WI38 (cell line): ENCODE results near the gene SYNGR3.
"Not testable (repeated sequence)": the region's sequence is repeated elsewhere in the genome, so short reads cannot be mapped to it uniquely, and the experiment has no call there.

Source experiments
- H3K4me3 ChIP-seq: 2 replicates; pipeline ENCODE4 v1.5.1; 2011; ENCODE audit warnings: low read depth, mild to moderate bottlenecking, control low read depth, low read length
- TF ChIP-seq, protein P1 (sequence below): IDR thresholded peaks from 2 replicates; pipeline ENCODE4 v1.5.1; 2012; ENCODE audit warnings: low read depth, mild to moderate bottlenecking, control low read depth, low read length

Gene SYNGR3

DNA sequence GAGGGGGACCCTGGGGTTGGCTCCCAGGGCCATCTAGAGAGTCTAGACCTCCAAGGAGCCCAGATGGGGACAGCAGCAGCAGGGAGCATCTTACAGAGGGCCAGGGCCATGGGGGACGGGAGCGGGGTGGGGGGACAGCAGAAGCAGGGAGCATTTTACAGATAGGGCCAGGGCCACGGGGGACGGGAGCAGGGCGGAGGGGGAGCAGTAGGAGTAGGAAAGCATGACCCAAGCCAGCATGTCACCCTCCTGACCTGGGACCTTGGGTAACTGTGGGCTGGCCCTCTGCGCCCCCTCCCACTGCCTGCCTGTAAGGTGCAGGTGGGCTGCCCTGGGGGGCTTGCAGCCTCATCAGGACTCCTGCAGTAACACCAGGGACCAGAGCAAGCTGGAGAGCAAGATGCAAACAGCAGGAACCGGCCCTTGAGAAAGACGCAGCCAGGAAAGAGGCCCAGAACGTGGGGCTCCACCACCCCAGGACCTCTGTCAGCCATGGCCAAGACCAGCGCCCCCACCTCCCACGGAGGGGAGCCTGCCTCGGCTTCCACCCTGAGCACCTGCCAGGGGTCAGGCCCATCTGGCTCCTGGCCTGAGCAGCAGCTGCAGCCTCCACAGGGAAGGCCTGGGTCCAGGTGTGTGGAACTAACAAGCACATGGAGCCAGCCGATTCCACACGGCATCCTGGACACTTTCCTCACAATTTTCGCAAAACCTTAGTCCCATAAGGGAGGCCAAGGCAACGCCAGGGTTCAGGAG, 17.5 kb downstream of the SYNGR3 start:
- peak overlapping the region; percentile 84 for H3K4me3 ChIP-seq
- TF ChIP-seq, protein P1, sequence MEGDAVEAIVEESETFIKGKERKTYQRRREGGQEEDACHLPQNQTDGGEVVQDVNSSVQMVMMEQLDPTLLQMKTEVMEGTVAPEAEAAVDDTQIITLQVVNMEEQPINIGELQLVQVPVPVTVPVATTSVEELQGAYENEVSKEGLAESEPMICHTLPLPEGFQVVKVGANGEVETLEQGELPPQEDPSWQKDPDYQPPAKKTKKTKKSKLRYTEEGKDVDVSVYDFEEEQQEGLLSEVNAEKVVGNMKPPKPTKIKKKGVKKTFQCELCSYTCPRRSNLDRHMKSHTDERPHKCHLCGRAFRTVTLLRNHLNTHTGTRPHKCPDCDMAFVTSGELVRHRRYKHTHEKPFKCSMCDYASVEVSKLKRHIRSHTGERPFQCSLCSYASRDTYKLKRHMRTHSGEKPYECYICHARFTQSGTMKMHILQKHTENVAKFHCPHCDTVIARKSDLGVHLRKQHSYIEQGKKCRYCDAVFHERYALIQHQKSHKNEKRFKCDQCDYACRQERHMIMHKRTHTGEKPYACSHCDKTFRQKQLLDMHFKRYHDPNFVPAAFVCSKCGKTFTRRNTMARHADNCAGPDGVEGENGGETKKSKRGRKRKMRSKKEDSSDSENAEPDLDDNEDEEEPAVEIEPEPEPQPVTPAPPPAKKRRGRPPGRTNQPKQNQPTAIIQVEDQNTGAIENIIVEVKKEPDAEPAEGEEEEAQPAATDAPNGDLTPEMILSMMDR, result no peak

DNA sequence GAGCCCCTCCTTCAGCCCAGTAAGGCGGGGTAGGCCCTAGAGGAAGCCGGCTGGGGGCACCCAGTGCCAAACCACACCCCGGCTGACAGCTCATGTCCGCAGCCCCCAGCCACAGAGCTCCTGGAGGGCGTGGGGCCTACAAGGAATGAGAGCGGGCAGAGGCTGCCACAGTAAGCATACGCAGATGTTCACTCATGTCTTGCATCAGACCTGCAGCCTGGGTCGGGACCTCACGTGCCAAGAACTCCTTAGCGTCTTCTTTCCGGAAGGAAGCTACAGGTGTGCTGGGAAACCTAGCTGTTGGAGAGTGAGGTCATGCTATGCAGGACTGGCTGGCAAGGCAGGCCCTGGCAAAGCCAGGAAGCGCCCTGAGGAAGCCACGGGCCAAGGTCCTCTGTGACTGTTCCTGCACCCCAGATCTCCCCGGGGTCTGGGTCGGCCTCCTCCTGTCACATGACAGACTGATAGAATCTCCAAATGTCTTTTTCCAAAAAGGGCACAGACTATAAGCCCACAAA, 18.3 kb downstream of the SYNGR3 start:
- TF ChIP-seq, protein P1, result no peak
- H3K4me3 ChIP-seq, result peak overlapping the region; percentile 84

DNA sequence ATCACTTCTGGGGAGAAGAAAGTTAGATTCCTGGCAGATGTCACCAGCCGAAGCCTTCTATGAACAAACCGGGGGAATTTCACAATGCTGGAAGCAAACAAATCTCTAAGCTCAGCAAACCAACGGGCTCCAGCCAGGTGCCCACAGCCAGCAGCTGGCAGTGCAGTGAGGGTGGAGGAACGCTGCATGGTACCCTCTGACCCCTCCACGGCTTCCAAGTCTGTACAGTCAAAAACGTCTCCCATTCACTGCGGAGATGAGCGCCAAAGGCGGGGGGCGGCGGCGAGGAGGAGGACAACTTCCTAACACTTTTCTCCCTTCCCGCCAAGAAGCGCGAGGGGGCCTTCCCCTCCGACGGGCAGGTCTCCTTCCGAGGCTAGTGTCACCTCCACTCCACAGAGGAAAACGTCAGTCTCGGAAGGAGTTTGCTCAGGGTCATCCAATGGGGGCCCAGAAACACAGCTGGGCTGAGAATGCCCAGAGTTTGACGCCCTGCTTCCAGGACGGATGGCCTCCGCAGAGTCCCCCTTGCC, 18.9 kb downstream of the SYNGR3 start:
- H3K4me3 ChIP-seq, result peak overlapping the region; percentile 84
- TF ChIP-seq, protein P1, result no peak

DNA sequence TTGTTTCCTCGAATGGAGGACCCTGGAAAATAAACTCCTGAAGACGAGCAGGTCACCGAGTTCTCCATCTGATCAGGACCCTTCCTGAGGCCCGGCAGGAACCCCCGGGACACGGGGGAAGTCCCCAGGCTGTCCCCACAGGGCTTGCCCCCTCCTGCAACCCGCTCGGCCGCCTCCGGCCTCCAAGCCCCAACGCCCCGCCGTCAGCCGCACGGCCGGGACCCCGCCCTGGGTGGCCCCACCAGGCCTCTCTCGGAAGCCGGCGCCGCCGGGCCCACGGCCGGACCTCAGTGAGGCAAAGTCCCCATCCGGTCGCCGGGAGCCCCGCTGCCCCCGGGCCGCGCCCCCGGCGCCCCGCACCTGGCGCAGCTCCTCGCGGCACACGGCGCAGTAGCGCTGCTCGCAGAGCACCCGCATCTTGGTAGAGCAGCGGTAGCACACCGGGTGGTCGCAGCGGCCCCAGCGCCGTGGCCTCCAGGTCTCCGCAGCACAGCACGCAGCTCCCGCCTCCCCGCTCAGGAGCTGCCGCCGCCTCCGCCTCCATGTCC, 19.5 kb downstream of the SYNGR3 start:
- TF ChIP-seq, protein P1, result no peak
- H3K4me3 ChIP-seq, result peak overlapping the region; percentile 84

DNA sequence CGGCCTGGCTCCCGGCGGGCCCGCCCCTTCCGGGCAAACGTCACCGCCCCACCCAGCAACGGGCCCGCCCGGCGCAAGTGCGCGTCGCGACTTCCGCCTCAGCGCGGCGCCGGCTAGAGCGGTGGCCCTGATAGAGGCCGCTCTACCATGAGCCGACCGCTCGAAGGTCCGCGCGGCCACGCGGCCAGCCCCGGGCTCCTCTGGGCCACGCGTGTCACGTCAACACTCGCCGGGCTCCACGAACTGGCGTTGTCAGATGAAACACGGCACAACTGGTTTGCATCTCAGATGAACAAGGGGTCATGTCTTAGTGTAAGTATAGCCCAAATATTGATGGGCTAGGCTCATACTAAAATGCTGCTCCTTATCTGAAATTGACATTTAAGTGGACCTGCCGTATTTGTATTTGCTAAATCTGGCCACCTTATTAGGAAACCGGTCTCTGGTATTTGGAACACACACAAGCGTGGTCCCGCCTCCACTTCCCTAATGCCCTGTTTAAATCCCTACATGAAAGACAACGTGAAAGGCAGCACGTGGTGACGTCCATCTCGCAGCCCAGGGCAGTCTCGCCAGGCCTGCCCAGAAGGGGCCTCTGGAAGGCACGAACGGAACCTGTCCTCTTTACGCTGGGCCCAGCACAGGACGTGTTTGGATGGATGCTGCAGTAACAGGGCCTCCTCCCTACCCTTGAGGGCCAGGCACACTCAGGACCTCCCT, 20.2 kb downstream of the SYNGR3 start, which contains the start of gene ZNF598:
TSS of gene ZNF598 (minus strand) at position 31 of the 720 bp plus-strand sequence.
- peak within 1 kb of the TSS; percentile 84 for H3K4me3 ChIP-seq
- TF ChIP-seq, protein P1, result no peak

DNA sequence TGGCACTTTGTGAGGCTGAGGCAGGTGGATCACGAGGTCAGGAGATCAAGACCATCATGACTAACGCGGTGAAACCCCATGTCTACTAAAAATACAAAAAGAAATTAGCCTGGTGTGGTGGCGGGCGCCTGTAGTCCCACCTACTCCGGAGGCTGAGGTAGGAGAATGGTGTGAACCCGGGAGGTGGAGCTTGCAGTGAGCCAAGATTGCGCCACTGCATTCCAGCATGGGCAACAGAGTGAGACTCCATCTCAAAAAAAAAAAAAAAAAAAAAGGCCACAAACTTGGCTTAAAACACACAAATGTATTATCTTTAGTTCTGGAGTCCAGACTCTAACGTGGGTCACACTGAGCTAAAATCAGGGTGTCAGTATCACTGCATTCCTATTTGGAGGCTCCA, 22.0 kb downstream of the SYNGR3 start:
- H3K4me3 ChIP-seq, result not testable (repeated sequence)

DNA sequence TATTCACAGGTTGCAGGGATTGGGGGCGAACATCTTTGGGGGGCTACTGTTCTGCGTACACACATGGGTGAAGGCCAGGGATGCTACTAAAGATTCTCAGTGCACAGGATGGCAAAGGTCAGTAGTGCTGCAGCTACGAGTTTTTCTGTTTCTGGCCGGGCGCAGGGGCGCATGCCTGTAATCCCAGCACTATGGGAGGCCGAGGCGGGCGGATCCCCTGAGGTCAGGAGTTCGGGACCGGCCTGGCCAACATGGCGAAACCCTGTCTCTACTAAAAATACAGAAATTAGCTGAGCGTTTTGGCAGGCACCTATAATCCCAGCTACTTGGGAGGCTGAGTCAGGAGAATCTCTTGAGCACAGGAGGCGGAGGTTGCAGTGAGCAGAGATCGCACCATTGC, 23.8 kb downstream of the SYNGR3 start:
- H3K4me3 ChIP-seq, result no peak overlapping the region
- TF ChIP-seq, protein P1, result no peak
